ENCODE results near the gene PKD2. TPM values are rescaled to one million over a fixed set of nuclear protein-coding genes. Genes with fewer than 3 reads are reported as not detected.

PKD2 gene
- total RNA-seq, 2 experiments from 2014 or later: 2.3 to 2.8 TPM

Other genes starting within 250 kb of the PKD2 start
- not detected for gene IBSP, start 208.1 kb upstream of the PKD2 start, total RNA-seq
- not detected for gene MEPE, start 174.7 kb upstream of the PKD2 start, total RNA-seq
- not detected for gene SPP1, start 31.9 kb upstream of the PKD2 start, total RNA-seq
- gene ABCG2, start 151.0 kb downstream of the PKD2 start, total RNA-seq: under 1 TPM; 0.25 to 0.54 TPM

All from activated CD8-positive, alpha-beta T cell treated with anti-CD3 and anti-CD28 coated beads for 36 hours (primary cell).